HepG2 (cell line): ENCODE results near the gene SS18L1. TPM values are rescaled to one million over a fixed set of nuclear protein-coding genes. Genes with fewer than 3 reads are reported as not detected.

Experiments
- HBP1 ChIP-seq: IDR thresholded peaks from 2 replicates; pipeline ENCODE4 v1.6.1; 2016; ENCODE audit warnings: low read depth, control low read depth
- KAT8 ChIP-seq: IDR thresholded peaks from 2 replicates; pipeline ENCODE4 v1.6.1; 2016; ENCODE audit warnings: missing genetic modification reagents, missing compliant biosample characterization
- NFYB ChIP-seq: sonication (generic); formaldehyde crosslinking; IDR thresholded peaks from 2 replicates; pipeline ENCODE4 v1.4.0; 2020; ENCODE audit warnings: missing genetic modification reagents
- PRMT3 ChIP-seq: sonication (generic); formaldehyde crosslinking; IDR thresholded peaks from 2 replicates; pipeline ENCODE4 v1.8.1; 2022; ENCODE audit warnings: low read depth, mild to moderate bottlenecking, moderate library complexity, missing genetic modification reagents, borderline replicate concordance
- RERE ChIP-seq: IDR thresholded peaks from 2 replicates; pipeline ENCODE4 v1.6.1; 2016; ENCODE audit warnings: low read depth, missing genetic modification reagents, missing compliant biosample characterization
- SKIL ChIP-seq: sonication (generic); formaldehyde crosslinking; IDR thresholded peaks from 2 replicates; pipeline ENCODE4 v1.8.0; 2022; ENCODE audit warnings: missing genetic modification reagents, mild to moderate bottlenecking, moderate library complexity, borderline replicate concordance
- TAF15 ChIP-seq: fragments of 200-400 bp; formaldehyde crosslinking; IDR thresholded peaks from one replicate; pipeline ENCODE4 v1.6.1; 2018; ENCODE audit warnings: mild to moderate bottlenecking, low read depth, low read length; ENCODE audit not compliant: poor library complexity, severe bottlenecking
- ZBTB33 ChIP-seq: sonication (generic); formaldehyde crosslinking; IDR thresholded peaks from 2 replicates; pipeline ENCODE4 v1.4.0; 2020; ENCODE audit warnings: missing genetic modification reagents
- ZBTB39 ChIP-seq: sonication (generic); formaldehyde crosslinking; IDR thresholded peaks from 2 replicates; pipeline ENCODE4 v1.5.0; 2020; ENCODE audit warnings: missing genetic modification reagents
- ZC3H13 ChIP-seq: sonication (generic); formaldehyde crosslinking; IDR thresholded peaks from 2 replicates; pipeline ENCODE4 v1.8.1; 2023; ENCODE audit warnings: mild to moderate bottlenecking, missing genetic modification reagents, moderate library complexity
- ZHX1 ChIP-seq: sonication (generic); formaldehyde crosslinking; IDR thresholded peaks from 2 replicates; pipeline ENCODE4 v1.8.1; 2022; ENCODE audit warnings: low read depth, mild to moderate bottlenecking, missing genetic modification reagents
- ZNF562 ChIP-seq: sonication (generic); formaldehyde crosslinking; IDR thresholded peaks from 2 replicates; pipeline ENCODE4 v1.8.0; 2022; ENCODE audit warnings: missing genetic modification reagents, borderline replicate concordance
- polyA plus RNA-seq, 8 experiments: library from polyadenylated mRNA; depleted of rRNA in 3 of 8; stranded (reverse) in 7 of 8; unstranded in 1 of 8; fragments of >200 nt; fragmentation: Illumina TruSeq in 4 of 8; extraction: Trizol in 4 of 8; gene quantifications; 2 replicates each; pipeline versions ENCODE4 v1.2.1 to v1.2.3, GENCODE V29; 2011 to 2016; ENCODE audit warnings: low read depth in 4 of 8, missing spikeins in 1 of 8, mixed read lengths in 1 of 8; ENCODE audit not compliant: insufficient read depth in 1 of 8
- total RNA-seq, 5 experiments: library from RNA; depleted of rRNA; stranded (reverse); fragments of >200 nt; fragmentation: Illumina TruSeq; extraction: Trizol; gene quantifications; 2 replicates each; pipeline ENCODE4 v1.2.3, GENCODE V29; 2016; ENCODE audit warnings: low read depth in 1 of 5

Gene SS18L1
- total and polyA plus RNA-seq, 2 of the 13 experiments (the other 11 are each of a cell fraction or from before 2014, with no cell fraction given) = 17.8 to 27.6 TPM

- TF ChIP-seq RERE (no peak), NFYB (CRISPR knock-in tag) (no peak), HBP1 (CRISPR knock-in tag) (peak; percentile 43; the same call in 1 of the 2 replicates), ZHX1 (0 out of 2 replicates have a peak, but pooled peaks have one; percentile 66), KAT8 (CRISPR knock-in tag) (peak; percentile 62; the same call in 1 of the 2 replicates), PRMT3 (CRISPR knock-in tag) (no peak), TAF15 (no peak), ZNF562 (CRISPR knock-in tag) (no peak), ZBTB39 (CRISPR knock-in tag) (no peak), SKIL (CRISPR knock-in tag) (no peak), ZC3H13 (CRISPR knock-in tag) (no peak), ZBTB33 (CRISPR knock-in tag) (peak; percentile 91)
Observed at GRCh38 chr20:62134735-62135231, 8.8 kb upstream of the SS18L1 start (continued).
